AG08395 (cell line): ENCODE data around the gene SELENON.

Source experiments
- DNase-seq: peaks from one replicate; pipeline ENCODE4 v3.0.0; 2012; ENCODE audit warnings: mixed read lengths, low spot score

The SELENON gene

GRCh38 chr1:25799935-25800702 is at the start of gene SELENON:
TSS of gene SELENON (plus strand) at chr1:25800193. CDS start at chr1:25800231, 38 bp downstream.
- DNase-seq: peak; percentile 75

DNA sequence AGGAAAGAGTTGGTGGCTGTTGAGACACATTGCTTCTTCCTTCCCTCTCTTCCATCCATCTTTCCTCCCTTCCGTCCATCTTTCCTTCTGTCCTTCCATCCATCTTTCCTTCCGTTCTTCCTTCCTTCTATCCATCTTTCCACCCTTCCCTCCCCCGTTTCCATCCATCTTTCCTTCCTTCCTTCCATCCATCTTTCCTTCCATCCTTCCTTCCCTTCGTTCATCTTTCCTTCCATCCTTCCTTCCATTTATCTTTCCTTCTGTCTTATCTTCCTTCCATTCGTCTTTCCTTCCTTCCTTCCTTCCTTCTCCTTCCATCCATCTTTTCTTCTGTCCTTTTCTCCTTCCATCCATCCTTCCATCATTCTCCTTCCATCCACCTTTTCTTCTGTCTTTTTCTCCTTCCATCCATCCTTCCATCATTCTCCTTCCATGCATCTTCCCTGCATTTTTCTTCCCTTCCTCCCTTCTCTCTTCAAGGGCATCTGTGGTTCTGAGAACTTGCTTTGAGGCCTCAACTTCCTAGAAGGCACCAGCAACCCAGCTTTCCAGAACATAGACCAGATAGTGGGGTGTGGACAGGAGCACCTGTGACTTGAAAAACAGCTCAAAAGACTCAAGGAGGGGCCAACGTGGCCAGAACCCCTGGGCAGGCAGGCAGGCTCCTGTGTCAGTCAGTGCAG is 48.9 kb upstream of the SELENON start:
- DNase-seq: no peak

DNA sequence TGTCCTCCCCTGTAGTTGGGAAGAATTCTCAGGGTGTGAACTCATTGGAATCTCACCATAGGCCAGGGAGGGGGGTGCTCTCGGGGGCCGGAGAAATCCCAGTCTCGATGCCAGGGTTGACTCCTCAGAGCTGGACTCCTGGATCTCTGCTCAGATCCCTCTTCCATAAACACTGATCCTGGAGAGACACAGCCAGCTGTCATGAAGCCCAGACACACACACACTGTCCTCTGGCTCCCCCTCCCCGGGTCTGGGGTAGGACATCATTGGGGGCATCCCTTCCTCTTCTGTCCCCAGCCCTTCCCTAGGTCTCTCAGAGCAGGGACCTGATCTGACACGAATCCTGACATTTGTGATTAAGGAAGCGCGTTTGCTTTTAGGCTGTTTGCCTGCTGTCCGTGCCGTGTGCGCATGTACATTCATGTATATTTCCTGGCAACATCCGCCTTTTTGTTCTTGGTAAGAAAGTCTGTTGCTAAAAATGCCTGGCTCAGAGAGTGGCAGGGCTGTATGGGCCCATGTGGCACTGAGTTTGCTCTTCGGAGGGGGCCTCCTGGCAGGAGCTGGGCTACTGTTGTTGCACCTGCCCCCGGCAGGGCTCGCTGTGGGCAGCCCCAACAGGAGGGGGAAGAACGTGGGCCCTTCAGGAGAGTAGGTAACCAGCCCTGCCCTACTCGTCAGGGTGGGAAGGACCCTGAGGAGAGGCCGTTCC is 45.4 kb upstream of the SELENON start:
- no peak for DNase-seq

- DNase-seq: no peak
Observed at GRCh38 chr1:25755475-25756125, 44.4 kb upstream of the SELENON start.

- no peak for DNase-seq
Observed at GRCh38 chr1:25756215-25756614, 43.8 kb upstream of the SELENON start.

DNA sequence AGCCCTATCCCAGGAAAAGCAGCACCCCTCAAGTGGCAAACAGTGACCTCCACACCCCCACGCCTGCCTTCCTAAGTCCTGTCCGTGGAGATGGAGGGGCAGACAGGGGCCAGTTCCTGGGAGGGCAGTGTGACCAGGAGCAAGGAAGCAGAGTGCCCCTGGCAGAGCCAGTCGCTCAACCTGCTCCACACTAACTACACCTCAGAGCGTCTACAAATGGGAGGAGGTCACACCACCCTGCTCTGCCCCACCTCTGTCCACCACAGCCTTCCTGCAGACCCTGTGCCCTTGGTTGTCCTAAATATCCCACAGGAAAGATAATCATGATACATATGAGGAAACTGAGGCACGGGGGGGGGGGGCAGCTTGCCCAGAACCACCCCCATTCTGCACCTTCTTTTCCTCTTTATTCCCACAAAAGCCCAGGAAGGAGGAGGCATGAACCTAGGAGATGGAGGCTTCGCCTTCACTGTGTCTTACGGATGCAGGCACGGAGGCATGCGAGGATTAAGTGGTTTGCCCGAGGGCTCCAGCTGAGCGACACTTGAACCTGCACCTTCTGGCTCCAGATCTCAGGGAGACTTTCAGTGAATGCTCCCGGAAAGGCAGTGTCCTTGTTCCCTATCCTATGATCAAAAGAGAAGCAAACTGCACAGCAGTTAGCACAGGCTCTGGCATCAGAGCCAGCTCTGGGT is 42.7 kb upstream of the SELENON start:
- no peak for DNase-seq

DNA sequence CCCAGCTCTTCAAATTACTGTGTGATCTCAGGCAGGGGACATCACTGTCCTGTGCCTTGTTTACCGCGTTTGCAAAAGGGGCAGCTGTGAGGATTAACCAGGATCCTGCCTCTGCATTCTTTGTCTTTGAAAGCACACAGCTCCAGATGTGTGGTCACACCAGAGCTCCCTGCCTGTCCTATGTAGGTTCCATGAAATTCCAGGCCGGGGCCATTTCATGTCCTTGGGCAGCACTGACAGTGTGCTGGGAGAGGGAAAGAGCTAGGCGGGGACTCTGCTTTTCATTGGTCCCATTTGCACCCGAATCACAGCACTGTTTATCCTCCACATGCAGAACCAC is 42.2 kb upstream of the SELENON start:
- no peak for DNase-seq

GRCh38 chr1:25758466-25759070 is 41.4 kb upstream of the SELENON start:
- no peak for DNase-seq

DNA sequence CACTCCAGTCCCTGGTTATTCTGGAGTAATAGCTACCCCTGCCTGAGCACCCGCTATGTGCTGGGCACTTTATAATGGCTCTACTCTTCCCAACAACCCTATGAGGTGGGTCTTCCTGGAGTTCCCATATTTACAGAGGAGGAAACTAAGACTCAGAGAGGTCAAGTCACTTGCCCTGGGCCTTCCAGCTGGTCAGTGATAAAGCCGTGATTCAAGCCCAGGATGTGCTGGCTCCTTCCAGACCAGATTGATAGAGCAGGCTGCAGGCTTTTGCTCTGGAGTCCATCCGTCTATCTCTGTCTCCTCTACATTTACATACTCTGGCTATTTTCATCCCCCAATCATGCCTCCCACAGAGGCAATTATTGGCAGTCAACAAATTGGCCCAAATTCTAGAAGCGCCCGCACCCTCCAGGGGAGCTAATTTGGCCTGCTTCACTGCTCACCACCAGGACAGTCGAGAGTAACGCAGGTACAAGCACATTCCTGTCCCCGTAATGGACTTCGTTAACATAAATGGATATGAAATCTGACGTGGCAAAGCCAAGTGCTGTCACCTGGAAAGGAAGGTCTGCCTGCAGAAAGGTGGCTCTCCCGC is 39.8 kb upstream of the SELENON start:
- no peak for DNase-seq

DNA sequence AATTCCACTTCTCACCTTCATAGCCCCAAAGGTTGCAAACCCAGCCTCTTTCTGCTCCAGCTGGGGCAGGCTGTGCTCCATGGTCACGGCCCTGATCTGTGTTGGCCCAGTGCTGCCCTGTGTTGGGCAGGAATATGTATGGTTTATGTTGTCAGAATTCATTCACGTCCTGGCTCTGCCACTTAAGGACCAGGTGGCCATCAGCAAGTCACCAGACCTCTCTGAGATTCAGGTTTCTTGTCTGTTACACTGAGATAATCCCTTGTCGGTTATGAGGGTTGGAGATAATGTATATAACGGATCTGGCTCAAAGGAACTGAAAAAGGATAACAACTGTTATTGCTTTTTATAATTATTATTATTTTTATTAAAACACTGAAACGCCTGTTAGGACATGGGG is 39.1 kb upstream of the SELENON start:
- no peak for DNase-seq

DNA sequence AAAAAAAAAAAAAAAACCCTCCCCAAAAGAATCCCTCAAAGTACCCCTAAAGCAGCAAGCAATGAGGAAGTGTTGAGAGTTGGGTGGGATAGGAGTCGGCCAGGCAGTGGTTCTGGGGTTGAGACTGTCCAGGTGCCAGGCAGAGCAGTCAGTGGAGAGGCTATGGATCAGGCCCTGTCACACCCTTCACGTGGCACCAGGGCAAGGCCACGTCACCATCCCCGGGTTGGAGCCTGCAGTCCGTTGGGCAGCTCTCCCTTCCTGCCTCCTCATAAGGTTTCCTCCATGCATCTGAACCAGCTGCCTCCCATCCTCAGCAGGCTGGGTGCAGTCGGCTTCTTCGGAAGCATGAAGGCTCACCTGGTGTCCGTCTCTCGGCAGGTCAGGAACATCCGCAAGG is 36.5 kb upstream of the SELENON start:
- no peak for DNase-seq

GRCh38 chr1:25765136-25765922 is 34.7 kb upstream of the SELENON start:
- no peak for DNase-seq

GRCh38 chr1:25765923-25766589 is 33.9 kb upstream of the SELENON start:
- no peak for DNase-seq

- no peak for DNase-seq
Observed at GRCh38 chr1:25766721-25767436, 33.1 kb upstream of the SELENON start.

GRCh38 chr1:25767437-25767770 is 32.6 kb upstream of the SELENON start:
- DNase-seq: no peak

GRCh38 chr1:25768999-25769398 is 31.0 kb upstream of the SELENON start:
- no peak for DNase-seq

GRCh38 chr1:25769625-25770383 is 30.2 kb upstream of the SELENON start:
- DNase-seq: no peak

GRCh38 chr1:25770541-25771220 is 29.3 kb upstream of the SELENON start:
- no peak for DNase-seq
